Endothelial cell (in vitro differentiated cells): ENCODE measurements around the gene NKX6-2. TPM values are rescaled to one million over a fixed set of nuclear protein-coding genes. Genes with fewer than 3 reads are reported as not detected.

ENCODE experiments used
- DNase-seq: peaks from one replicate; pipeline ENCODE4 v3.0.0; 2021; ENCODE audit warnings: low spot score
- H3K27ac Mint-ChIP-seq: one replicate; pipeline ENCODE4 v1.8.0; 2021; ENCODE audit warnings: mixed read lengths, inconsistent platforms; ENCODE audit not compliant: unreplicated experiment
- H3K27me3 Mint-ChIP-seq: one replicate; pipeline ENCODE4 v1.8.0; 2021; ENCODE audit warnings: mild to moderate bottlenecking, moderate library complexity, mixed read lengths, inconsistent platforms; ENCODE audit not compliant: unreplicated experiment
- H3K36me3 Mint-ChIP-seq: one replicate; pipeline ENCODE4 v1.8.0; 2021; ENCODE audit warnings: mild to moderate bottlenecking, low read depth, mixed read lengths, inconsistent platforms; ENCODE audit not compliant: unreplicated experiment
- H3K4me1 Mint-ChIP-seq: one replicate; pipeline ENCODE4 v1.8.0; 2021; ENCODE audit warnings: mild to moderate bottlenecking, mixed read lengths, inconsistent platforms; ENCODE audit not compliant: unreplicated experiment
- H3K4me3 Mint-ChIP-seq: one replicate; pipeline ENCODE4 v1.8.0; 2021; ENCODE audit warnings: mild to moderate bottlenecking, mixed read lengths, inconsistent platforms; ENCODE audit not compliant: unreplicated experiment
- H3K9me3 Mint-ChIP-seq: one replicate; pipeline ENCODE4 v1.8.0; 2021; ENCODE audit warnings: mixed read lengths, inconsistent platforms; ENCODE audit not compliant: unreplicated experiment
- CTCF ChIP-seq: fragments of 200-600 bp; sonication (generic); IDR thresholded peaks from one replicate; pipeline ENCODE4 v1.5.0; 2021; ENCODE audit warnings: antibody characterized with exemption; ENCODE audit not compliant: unreplicated experiment
- total RNA-seq: library from RNA; stranded (reverse); fragmentation: NEBNext Ultra II Directional; extraction: Animal tissue kit (Norgen Biotek cat#: 25700); gene quantifications from one replicate; pipeline ENCODE4 v1.2.1, GENCODE V29; 2021; ENCODE audit not compliant: unreplicated experiment

The NKX6-2 gene
- total RNA-seq, 1 donor from 2014 or later = not detected

GRCh38 chr10:132808383-132809231, 22.7 kb upstream of the NKX6-2 start:
- Mint-ChIP-seq H3K27me3 (peaks cover 7% of the 10 kb centered on the region), H3K9me3 (no peaks in the 10 kb centered on the region), H3K4me3 (no peak overlapping the region), H3K36me3 (no peaks in the 10 kb centered on the region), H3K4me1 (no peaks in the 10 kb centered on the region), H3K27ac (no peak overlapping the region)
- no peak for TF ChIP-seq CTCF
- no peak for DNase-seq

GRCh38 chr10:132807621-132808049, 21.7 kb upstream of the NKX6-2 start:
- no peak for DNase-seq
- no peaks in the 10 kb centered on the region for H3K4me1 Mint-ChIP-seq

GRCh38 chr10:132806561-132807003, 20.6 kb upstream of the NKX6-2 start:
- H3K36me3 Mint-ChIP-seq = no peaks in the 10 kb centered on the region
- no peak for TF ChIP-seq CTCF
- H3K4me3 Mint-ChIP-seq = no peak overlapping the region
- no peaks in the 10 kb centered on the region for H3K4me1 Mint-ChIP-seq
- no peaks in the 10 kb centered on the region for H3K9me3 Mint-ChIP-seq
- DNase-seq = no peak
- H3K27ac Mint-ChIP-seq = no peak overlapping the region
- peaks cover 9% of the 10 kb centered on the region for H3K27me3 Mint-ChIP-seq

More at GRCh38 chr10:132807621-132808049, 21.7 kb upstream of the NKX6-2 start:
- Mint-ChIP-seq H3K27me3 (peaks cover 9% of the 10 kb centered on the region), H3K9me3 (no peaks in the 10 kb centered on the region), H3K27ac (no peak overlapping the region), H3K4me3 (no peak overlapping the region), H3K36me3 (no peaks in the 10 kb centered on the region)
- no peak for TF ChIP-seq CTCF

- TF ChIP-seq CTCF = no peak
- DNase-seq = no peak
- no peaks in the 10 kb centered on the region for H3K9me3 Mint-ChIP-seq
- H3K27ac Mint-ChIP-seq = no peak overlapping the region
- no peaks in the 10 kb centered on the region for H3K36me3 Mint-ChIP-seq
- H3K4me1 Mint-ChIP-seq = no peaks in the 10 kb centered on the region
- peaks cover 9% of the 10 kb centered on the region for H3K27me3 Mint-ChIP-seq
- H3K4me3 Mint-ChIP-seq = no peak overlapping the region
Observed at GRCh38 chr10:132806110-132806509, 20.2 kb upstream of the NKX6-2 start.

GRCh38 chr10:132805599-132805998, 19.7 kb upstream of the NKX6-2 start:
- no peak for DNase-seq
- Mint-ChIP-seq H3K36me3 (no peaks in the 10 kb centered on the region), H3K27me3 (peaks cover 9% of the 10 kb centered on the region), H3K4me3 (no peak overlapping the region), H3K9me3 (no peaks in the 10 kb centered on the region), H3K27ac (no peak overlapping the region), H3K4me1 (no peaks in the 10 kb centered on the region)
- no peak for TF ChIP-seq CTCF
